ENCODE data around the gene TSHZ3.

The TSHZ3 gene, protein sequence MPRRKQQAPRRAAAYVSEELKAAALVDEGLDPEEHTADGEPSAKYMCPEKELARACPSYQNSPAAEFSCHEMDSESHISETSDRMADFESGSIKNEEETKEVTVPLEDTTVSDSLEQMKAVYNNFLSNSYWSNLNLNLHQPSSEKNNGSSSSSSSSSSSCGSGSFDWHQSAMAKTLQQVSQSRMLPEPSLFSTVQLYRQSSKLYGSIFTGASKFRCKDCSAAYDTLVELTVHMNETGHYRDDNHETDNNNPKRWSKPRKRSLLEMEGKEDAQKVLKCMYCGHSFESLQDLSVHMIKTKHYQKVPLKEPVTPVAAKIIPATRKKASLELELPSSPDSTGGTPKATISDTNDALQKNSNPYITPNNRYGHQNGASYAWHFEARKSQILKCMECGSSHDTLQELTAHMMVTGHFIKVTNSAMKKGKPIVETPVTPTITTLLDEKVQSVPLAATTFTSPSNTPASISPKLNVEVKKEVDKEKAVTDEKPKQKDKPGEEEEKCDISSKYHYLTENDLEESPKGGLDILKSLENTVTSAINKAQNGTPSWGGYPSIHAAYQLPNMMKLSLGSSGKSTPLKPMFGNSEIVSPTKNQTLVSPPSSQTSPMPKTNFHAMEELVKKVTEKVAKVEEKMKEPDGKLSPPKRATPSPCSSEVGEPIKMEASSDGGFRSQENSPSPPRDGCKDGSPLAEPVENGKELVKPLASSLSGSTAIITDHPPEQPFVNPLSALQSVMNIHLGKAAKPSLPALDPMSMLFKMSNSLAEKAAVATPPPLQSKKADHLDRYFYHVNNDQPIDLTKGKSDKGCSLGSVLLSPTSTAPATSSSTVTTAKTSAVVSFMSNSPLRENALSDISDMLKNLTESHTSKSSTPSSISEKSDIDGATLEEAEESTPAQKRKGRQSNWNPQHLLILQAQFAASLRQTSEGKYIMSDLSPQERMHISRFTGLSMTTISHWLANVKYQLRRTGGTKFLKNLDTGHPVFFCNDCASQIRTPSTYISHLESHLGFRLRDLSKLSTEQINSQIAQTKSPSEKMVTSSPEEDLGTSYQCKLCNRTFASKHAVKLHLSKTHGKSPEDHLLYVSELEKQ

DNA sequence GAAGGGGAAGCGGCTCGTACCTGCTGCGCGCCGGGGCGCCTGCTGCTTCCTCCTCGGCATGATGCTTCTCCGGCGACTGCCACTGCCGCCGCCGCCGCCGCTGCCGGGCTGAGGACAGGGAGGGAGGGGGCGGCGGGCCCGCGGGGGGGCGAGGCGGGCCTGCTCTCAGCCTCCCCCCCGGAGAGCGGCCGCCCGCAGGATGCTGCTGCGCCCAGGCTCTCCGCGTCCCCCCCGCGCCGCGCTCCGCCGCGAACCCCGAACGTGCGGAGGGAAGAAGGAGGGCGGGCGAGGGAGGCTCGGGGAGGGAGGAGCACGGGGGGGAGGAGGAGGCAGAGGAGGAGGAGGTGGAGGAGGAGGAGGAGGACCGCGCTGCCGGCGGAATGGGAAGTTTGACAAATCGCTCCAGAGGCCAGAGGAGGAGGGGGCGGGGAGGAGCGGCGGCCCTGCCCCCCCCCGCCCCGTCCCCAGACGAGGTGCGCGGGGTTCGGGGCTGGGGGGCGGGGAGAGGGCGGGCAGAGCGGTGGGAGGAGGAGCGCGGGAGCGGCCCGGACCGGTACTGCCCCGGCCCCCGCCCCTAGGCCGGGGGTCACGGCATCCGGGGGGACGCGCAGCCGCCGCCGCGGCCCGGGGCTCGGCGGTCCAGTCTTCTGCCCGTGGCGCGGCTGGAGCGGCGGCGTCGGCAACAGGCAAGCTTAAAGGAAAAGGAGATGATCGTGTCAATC, at the start of gene TSHZ3:
TSS of gene TSHZ3 (minus strand) at position 277 of the 722 bp plus-strand sequence. CDS start at position 60, 217 bp downstream.
- TF ChIP-seq, protein P1, sequence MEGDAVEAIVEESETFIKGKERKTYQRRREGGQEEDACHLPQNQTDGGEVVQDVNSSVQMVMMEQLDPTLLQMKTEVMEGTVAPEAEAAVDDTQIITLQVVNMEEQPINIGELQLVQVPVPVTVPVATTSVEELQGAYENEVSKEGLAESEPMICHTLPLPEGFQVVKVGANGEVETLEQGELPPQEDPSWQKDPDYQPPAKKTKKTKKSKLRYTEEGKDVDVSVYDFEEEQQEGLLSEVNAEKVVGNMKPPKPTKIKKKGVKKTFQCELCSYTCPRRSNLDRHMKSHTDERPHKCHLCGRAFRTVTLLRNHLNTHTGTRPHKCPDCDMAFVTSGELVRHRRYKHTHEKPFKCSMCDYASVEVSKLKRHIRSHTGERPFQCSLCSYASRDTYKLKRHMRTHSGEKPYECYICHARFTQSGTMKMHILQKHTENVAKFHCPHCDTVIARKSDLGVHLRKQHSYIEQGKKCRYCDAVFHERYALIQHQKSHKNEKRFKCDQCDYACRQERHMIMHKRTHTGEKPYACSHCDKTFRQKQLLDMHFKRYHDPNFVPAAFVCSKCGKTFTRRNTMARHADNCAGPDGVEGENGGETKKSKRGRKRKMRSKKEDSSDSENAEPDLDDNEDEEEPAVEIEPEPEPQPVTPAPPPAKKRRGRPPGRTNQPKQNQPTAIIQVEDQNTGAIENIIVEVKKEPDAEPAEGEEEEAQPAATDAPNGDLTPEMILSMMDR (IDR thresholded peaks at IDR 0.05; ENCODE audit: insufficient read depth, low read depth, low read length, missing control alignments), result no peak
- peak; percentile 82 for DNase-seq (ENCODE audit: low read depth)
- peak within 1 kb of the TSS; percentile 53 for H3K4me3 ChIP-seq (ENCODE audit: low read length)

DNA sequence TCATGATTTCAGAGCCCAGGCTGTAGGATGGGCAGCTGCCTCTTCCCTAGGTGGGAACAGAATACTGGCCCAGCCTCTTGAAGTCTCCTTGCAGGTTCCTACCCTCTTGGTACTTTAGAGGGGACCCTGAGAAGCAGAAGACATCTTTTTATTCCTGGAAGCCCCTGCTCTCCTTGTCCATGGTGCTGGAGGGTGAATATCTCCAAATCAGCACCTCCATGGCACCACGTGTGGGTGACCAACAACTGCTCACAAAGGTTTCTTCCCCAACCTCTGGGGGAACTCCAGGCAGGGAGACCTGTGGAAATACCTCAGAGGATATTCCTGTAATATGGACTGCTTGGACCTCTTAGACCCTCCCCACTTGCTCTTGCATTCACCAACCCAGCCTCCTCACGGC, 48.1 kb upstream of the TSHZ3 start:
- TF ChIP-seq, protein P1 (IDR thresholded peaks at IDR 0.05; ENCODE audit: insufficient read depth, low read depth, low read length, missing control alignments), result no peak

DNA sequence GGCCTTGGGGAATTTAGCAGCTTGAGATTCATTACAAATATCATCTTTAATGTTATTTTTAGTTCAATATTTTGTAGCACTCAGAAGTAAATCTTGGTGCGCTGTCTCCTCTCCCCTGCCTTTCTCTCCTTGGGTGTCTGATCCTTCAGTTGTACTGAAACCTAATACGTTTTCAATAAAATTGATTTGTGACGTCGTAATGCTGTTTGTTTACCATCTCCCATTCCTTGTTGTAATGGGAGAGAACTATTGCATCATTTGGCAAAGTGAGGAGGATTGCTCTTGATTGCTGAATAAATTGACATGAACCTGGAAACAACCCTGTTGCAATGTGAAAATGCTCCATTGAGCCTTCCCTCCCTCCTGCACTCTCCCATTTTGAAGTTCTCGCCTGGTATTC, 43.2 kb upstream of the TSHZ3 start:
- no peak for DNase-seq (ENCODE audit: low read depth)
- TF ChIP-seq, protein P1 (IDR thresholded peaks at IDR 0.05; ENCODE audit: insufficient read depth, low read depth, low read length, missing control alignments), result no peak
- no peak overlapping the region for H3K4me3 ChIP-seq (ENCODE audit: low read length)

More for the DNA sequence above, 48.1 kb upstream of the TSHZ3 start:
- no peak overlapping the region for H3K4me3 ChIP-seq (ENCODE audit: low read length)
- no peak for DNase-seq (ENCODE audit: low read depth)

DNA sequence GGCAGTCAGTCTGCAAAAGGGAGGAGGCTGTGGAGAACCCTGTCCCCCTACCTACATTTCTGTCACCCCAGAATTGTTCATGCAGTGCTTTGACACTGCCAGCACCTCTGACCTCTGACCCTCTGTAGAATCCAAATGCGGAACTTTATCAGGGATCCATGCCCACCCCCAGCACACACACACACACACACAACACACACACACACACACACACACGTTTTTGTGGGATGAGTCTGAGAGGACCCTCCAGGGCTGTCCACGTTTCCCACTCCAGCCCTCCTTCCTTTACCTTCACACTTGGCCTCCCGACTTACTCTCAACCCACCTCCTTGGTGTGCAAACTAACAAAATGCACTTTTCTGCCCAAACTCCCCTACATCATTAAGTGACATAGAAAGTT, 42.3 kb upstream of the TSHZ3 start:
- no peak for DNase-seq (ENCODE audit: low read depth)
- TF ChIP-seq, protein P1 (IDR thresholded peaks at IDR 0.05; ENCODE audit: insufficient read depth, low read depth, low read length, missing control alignments), result no peak
- no peak overlapping the region for H3K4me3 ChIP-seq (ENCODE audit: low read length)

DNA sequence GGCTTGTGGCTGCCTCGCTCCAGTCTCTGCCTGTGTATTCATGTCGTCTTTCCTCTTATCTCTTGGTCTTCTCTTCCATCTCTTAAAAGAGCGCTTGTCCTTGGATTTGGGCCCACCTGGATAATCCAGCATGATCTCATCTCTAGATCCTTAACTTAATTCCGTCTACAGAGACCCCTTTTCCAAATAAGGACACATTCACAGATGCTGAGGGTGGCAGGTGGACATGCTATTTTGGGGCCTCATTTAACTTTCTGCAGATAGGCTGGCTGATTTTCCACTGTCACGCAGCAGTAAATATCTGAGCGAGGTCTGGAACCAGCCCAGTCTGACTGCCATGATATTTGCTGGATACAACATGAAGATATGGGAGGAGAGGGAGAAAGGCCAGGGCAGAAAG, 41.5 kb upstream of the TSHZ3 start:
- TF ChIP-seq, protein P1 (IDR thresholded peaks at IDR 0.05; ENCODE audit: insufficient read depth, low read depth, low read length, missing control alignments), result no peak
- no peak for DNase-seq (ENCODE audit: low read depth)
- H3K4me3 ChIP-seq (ENCODE audit: low read length), result no peak overlapping the region

DNA sequence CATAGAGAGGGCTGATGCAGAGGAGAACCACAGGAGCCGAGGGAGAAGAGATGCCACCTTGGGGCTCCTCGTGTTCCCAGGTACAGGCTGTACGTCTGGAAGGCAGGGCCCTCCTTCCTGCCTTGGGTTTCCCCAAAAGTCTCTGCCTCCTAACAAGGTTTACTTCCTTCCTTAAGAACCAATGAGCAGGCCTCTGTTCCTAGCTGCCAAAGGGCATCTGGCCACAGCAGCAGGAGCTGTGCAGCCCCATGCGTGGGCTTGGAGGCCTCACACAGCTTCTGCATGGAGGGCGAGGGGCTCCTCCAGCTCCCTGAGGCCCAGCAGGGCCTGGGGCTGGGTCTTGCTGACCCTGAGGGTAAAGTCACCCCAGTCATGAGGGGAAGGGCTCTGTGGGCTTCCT, 40.6 kb upstream of the TSHZ3 start:
- H3K4me3 ChIP-seq (ENCODE audit: low read length), result no peak overlapping the region
- DNase-seq (ENCODE audit: low read depth), result no peak
- TF ChIP-seq, protein P1 (IDR thresholded peaks at IDR 0.05; ENCODE audit: insufficient read depth, low read depth, low read length, missing control alignments), result no peak

Measured in epithelial cell of esophagus (primary cell).